Measurements from ENCODE around the gene KCNJ9. TPM values are rescaled to one million over a fixed set of nuclear protein-coding genes. Genes with fewer than 3 reads are reported as not detected.
A peak's percentile ranks its signal among the peaks of the same experiment; 100 is the strongest.

KCNJ9 gene
- total RNA-seq, 1 experiment from 2014 or later: not detected

GRCh38 chr1:160101037-160101716 is 19.8 kb downstream of the KCNJ9 start:
- BruUV-seq (replicated peaks): no TSS peak
- Mint-ChIP-seq H3K36me3 (ENCODE audit: insufficient read depth, unreplicated experiment) (peaks cover 25% of the 10 kb centered on the region), H3K4me3 (ENCODE audit: low read depth, unreplicated experiment) (peak overlapping the region; percentile 19), H3K4me1 (ENCODE audit: low read depth, unreplicated experiment) (peaks cover 38% of the 10 kb centered on the region), H3K27me3 (ENCODE audit: unreplicated experiment) (peaks cover 28% of the 10 kb centered on the region), H3K9me3 (ENCODE audit: low read depth, unreplicated experiment) (no peaks in the 10 kb centered on the region), H3K27ac (ENCODE audit: unreplicated experiment) (peak overlapping the region; percentile 27)
- peak; percentile 83 for DNase-seq
- CTCF ChIA-PET: interaction anchor here (0.6 to 3.5 kb wide), 10 partner anchors 23 to 343 kb away, joined by 3 to 38 read pairs (median 8); partner anchors contain the start of genes CASQ1 and PEX19
- peak; percentile 97 for TF ChIP-seq CTCF (IDR thresholded peaks at IDR 0.05; ENCODE audit: unreplicated experiment)
- intact Hi-C loops (cut with micrococcal nuclease; ENCODE audit: unreplicated experiment): loop anchor here (1.0 to 10.0 kb wide), 2 partner anchors 151 to 314 kb away; no protein-coding TSS in a partner anchor

- BruUV-seq (replicated peaks): no TSS peak
- peaks cover 38% of the 10 kb centered on the region for H3K4me1 Mint-ChIP-seq (ENCODE audit: low read depth, unreplicated experiment)
- H3K36me3 Mint-ChIP-seq (ENCODE audit: insufficient read depth, unreplicated experiment): peaks cover 25% of the 10 kb centered on the region
- intact Hi-C loops (cut with micrococcal nuclease; ENCODE audit: unreplicated experiment): loop anchor here (1.0 to 10.0 kb wide), 2 partner anchors 150 to 313 kb away; no protein-coding TSS in a partner anchor
- no peak overlapping the region for H3K4me3 Mint-ChIP-seq (ENCODE audit: low read depth, unreplicated experiment)
- no peak for TF ChIP-seq CTCF (IDR thresholded peaks at IDR 0.05; ENCODE audit: unreplicated experiment)
- no peak overlapping the region for H3K27ac Mint-ChIP-seq (ENCODE audit: unreplicated experiment)
- peaks cover 35% of the 10 kb centered on the region for H3K27me3 Mint-ChIP-seq (ENCODE audit: unreplicated experiment)
- no peak for DNase-seq
- CTCF ChIA-PET: interaction anchor here (0.5 to 3.5 kb wide), 11 partner anchors 24 to 1315 kb away, joined by 3 to 38 read pairs (median 7); partner anchors contain the start of genes DCAF8, PEX19 and TOMM40L
- no peaks in the 10 kb centered on the region for H3K9me3 Mint-ChIP-seq (ENCODE audit: low read depth, unreplicated experiment)
Observed at GRCh38 chr1:160101717-160102522, 20.6 kb downstream of the KCNJ9 start.

GRCh38 chr1:160103658-160104408 is 22.5 kb downstream of the KCNJ9 start:
- Mint-ChIP-seq H3K36me3 (ENCODE audit: insufficient read depth, unreplicated experiment) (peaks cover 10% of the 10 kb centered on the region), H3K27ac (ENCODE audit: unreplicated experiment) (no peak overlapping the region), H3K4me3 (ENCODE audit: low read depth, unreplicated experiment) (no peak overlapping the region), H3K27me3 (ENCODE audit: unreplicated experiment) (peaks cover 50% of the 10 kb centered on the region), H3K4me1 (ENCODE audit: low read depth, unreplicated experiment) (peaks cover 28% of the 10 kb centered on the region), H3K9me3 (ENCODE audit: low read depth, unreplicated experiment) (no peaks in the 10 kb centered on the region)
- intact Hi-C loops (cut with micrococcal nuclease; ENCODE audit: unreplicated experiment): loop anchor here (10.0 kb wide), 1 partner anchor 311 kb away; no protein-coding TSS in a partner anchor
- CTCF ChIA-PET: interaction anchor here (0.7 to 3.5 kb wide), 2 partner anchors 181 to 188 kb away, joined by 3 to 24 read pairs; partner anchors contain the start of gene PEX19
- no peak for TF ChIP-seq CTCF (IDR thresholded peaks at IDR 0.05; ENCODE audit: unreplicated experiment)
- DNase-seq: no peak
- BruUV-seq (replicated peaks): no TSS peak

- H3K27ac Mint-ChIP-seq (ENCODE audit: unreplicated experiment): no peak overlapping the region
- CTCF ChIA-PET: no interaction called here
- H3K9me3 Mint-ChIP-seq (ENCODE audit: low read depth, unreplicated experiment): no peaks in the 10 kb centered on the region
- intact Hi-C loops (cut with micrococcal nuclease; ENCODE audit: unreplicated experiment): loop anchor here (10.0 kb wide), 1 partner anchor 310 kb away; no protein-coding TSS in a partner anchor
- no TSS peak for BruUV-seq (replicated peaks)
- no peak for DNase-seq
- no peak for TF ChIP-seq CTCF (IDR thresholded peaks at IDR 0.05; ENCODE audit: unreplicated experiment)
- no peak overlapping the region for H3K4me3 Mint-ChIP-seq (ENCODE audit: low read depth, unreplicated experiment)
- peaks cover 30% of the 10 kb centered on the region for H3K4me1 Mint-ChIP-seq (ENCODE audit: low read depth, unreplicated experiment)
- H3K27me3 Mint-ChIP-seq (ENCODE audit: unreplicated experiment): peaks cover 56% of the 10 kb centered on the region
- peaks cover 4% of the 10 kb centered on the region for H3K36me3 Mint-ChIP-seq (ENCODE audit: insufficient read depth, unreplicated experiment)
Observed at GRCh38 chr1:160104486-160104885, 23.1 kb downstream of the KCNJ9 start.

All from Calu3 (cell line).